Measurements from ENCODE around the gene DAGLA. TPM values are rescaled to one million over a fixed set of nuclear protein-coding genes. Genes with fewer than 3 reads are reported as not detected.

Gene DAGLA
- total and polyA plus RNA-seq, 2 of the 13 experiments (the other 11 are each of a cell fraction or from before 2014, with no cell fraction given): 2.6 to 3.9 TPM

DNA sequence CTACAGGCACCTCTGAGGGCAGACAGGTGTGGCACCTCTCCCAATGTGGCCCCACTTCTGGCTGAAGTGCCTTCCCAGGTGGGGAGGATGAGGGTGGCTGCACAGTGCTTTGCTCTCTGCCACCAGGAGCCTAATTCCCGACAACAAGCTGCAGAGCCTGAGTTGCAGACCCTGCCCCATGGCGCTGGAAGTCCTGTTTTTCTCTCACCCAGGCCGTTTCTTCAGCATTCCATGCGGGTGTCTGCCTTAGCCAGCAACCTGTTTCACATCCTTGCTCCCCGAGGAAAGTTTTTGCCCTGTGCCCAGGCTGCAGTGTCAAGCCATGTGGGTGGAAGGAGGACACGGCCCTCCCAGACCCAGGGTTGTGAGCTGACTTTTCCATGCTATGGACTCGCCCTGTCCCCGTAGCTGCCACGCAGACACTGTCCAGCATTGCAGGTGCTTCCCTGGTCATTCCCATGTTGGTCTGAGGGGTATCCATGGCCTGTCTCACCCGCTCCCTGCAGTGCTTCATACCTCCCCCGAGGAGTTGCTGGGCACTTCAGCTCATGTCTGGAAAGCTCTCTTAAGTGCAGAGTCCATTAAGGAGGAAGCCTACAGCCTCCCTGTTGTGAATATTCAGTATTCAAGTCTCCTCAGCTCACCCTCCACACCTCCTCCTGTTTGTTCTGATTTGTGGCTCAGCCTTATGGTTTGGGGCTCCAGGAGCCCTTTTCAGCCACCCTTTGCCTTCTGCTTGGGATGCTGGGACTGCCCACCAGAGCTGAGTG lies 2.9 kb downstream of the DAGLA start:
- H3K4me2 ChIP-seq (ENCODE audit: low read depth, low read length): peak overlapping the region; percentile 100

More for the DNA sequence above, 2.9 kb downstream of the DAGLA start:
- FAIRE-seq: no peak
- H3K4me3 ChIP-seq (replicated peaks in 1 of 3; ENCODE audit: insufficient read depth in 1 of 3, low read depth in 2 of 3, low read length in 3 of 3): peak overlapping the region; percentile 41 to 79 (median 55); a peak in 5 of 6 replicates
- no peak for TF ChIP-seq REL (CRISPR knock-in tag; conservative IDR thresholded peaks at IDR 0.05)
- TF ChIP-seq, protein P1, sequence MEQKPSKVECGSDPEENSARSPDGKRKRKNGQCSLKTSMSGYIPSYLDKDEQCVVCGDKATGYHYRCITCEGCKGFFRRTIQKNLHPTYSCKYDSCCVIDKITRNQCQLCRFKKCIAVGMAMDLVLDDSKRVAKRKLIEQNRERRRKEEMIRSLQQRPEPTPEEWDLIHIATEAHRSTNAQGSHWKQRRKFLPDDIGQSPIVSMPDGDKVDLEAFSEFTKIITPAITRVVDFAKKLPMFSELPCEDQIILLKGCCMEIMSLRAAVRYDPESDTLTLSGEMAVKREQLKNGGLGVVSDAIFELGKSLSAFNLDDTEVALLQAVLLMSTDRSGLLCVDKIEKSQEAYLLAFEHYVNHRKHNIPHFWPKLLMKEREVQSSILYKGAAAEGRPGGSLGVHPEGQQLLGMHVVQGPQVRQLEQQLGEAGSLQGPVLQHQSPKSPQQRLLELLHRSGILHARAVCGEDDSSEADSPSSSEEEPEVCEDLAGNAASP (CRISPR knock-in tag; IDR thresholded peaks at IDR 0.05; ENCODE audit: borderline replicate concordance): 0 out of 2 replicates have a peak, but pooled peaks have one; percentile 14
- TF ChIP-seq ZNF205 (CRISPR knock-in tag; IDR thresholded peaks at IDR 0.05): 0 out of 2 replicates have a peak, but pooled peaks have one; percentile 17
- peak; percentile 25; the same call in 1 of the 2 replicates for TF ChIP-seq MIER2 (CRISPR knock-in tag; IDR thresholded peaks at IDR 0.05)
- TF ChIP-seq ATF1 (CRISPR knock-in tag; IDR thresholded peaks at IDR 0.05): no peak
- TF ChIP-seq ZNF788 (CRISPR knock-in tag; IDR thresholded peaks at IDR 0.05; ENCODE audit: borderline replicate concordance): 0 out of 2 replicates have a peak, but pooled peaks have one; percentile 25
- TF ChIP-seq MYC (CRISPR knock-in tag; IDR thresholded peaks at IDR 0.05; ENCODE audit: borderline replicate concordance): 0 out of 2 replicates have a peak, but pooled peaks have one; percentile 16
- TF ChIP-seq KAT7 (CRISPR knock-in tag; IDR thresholded peaks at IDR 0.05; ENCODE audit: borderline replicate concordance): 0 out of 2 replicates have a peak, but pooled peaks have one; percentile 42
- 0 out of 2 replicates have a peak, but pooled peaks have one; percentile 25 for TF ChIP-seq ZFY (CRISPR knock-in tag; IDR thresholded peaks at IDR 0.05)
- TF ChIP-seq, protein P2, sequence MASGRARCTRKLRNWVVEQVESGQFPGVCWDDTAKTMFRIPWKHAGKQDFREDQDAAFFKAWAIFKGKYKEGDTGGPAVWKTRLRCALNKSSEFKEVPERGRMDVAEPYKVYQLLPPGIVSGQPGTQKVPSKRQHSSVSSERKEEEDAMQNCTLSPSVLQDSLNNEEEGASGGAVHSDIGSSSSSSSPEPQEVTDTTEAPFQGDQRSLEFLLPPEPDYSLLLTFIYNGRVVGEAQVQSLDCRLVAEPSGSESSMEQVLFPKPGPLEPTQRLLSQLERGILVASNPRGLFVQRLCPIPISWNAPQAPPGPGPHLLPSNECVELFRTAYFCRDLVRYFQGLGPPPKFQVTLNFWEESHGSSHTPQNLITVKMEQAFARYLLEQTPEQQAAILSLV (CRISPR knock-in tag; IDR thresholded peaks at IDR 0.05; ENCODE audit: borderline replicate concordance): 0 out of 2 replicates have a peak, but pooled peaks have one; percentile 55
- no peaks in the 10 kb centered on the region for H4K20me1 ChIP-seq (ENCODE audit: insufficient read depth, low read length)
- DNase-seq (ENCODE audit: low spot score): no peak
- no peaks in the 10 kb centered on the region for H3K36me3 ChIP-seq (replicated peaks in 1 of 2; ENCODE audit: control insufficient read depth in 1 of 2, insufficient read depth in 2 of 2, low read length in 2 of 2)
- H3K4me1 ChIP-seq (ENCODE audit: insufficient read depth, low read length): peaks cover 87% of the 10 kb centered on the region
- H3K27ac ChIP-seq (ENCODE audit: extremely low read length, insufficient read depth, low read length): peak overlapping the region; percentile 68
- intact Hi-C loops (cut with micrococcal nuclease; ENCODE audit: unreplicated experiment) (loop anchor here (2.0 kb wide), 2 partner anchors 18 to 50 kb away; no protein-coding TSS in a partner anchor), in situ Hi-C loops (cut with HindIII; ENCODE audit: extremely low pct_ligation_motif_present, low pct_unique_long_range_greater_than_20kb) (loop anchor here (5.0 kb wide), 1 partner anchor 49 kb away; no protein-coding TSS in a partner anchor)
- POLR2A ChIA-PET: interaction anchor here (0.8 to 4.0 kb wide), 10 partner anchors 8 to 110 kb away, joined by 3 to 42 read pairs (median 8); partner anchors contain the start of gene FEN1
- BruUV-seq (replicated peaks): TSS peak; percentile 66
- H2AFZ ChIP-seq (ENCODE audit: low read length): no peak overlapping the region
- peaks cover 62% of the 10 kb centered on the region for H3K79me2 ChIP-seq (ENCODE audit: insufficient read depth, low read length)
- CTCF ChIA-PET (ENCODE audit: low intra/inter-chr PET ratio, low total read pairs): interaction anchor here (1.7 kb wide), 1 partner anchor 18 kb away, joined by 4 read pairs; no protein-coding TSS in a partner anchor
- ATAC-seq: peak; percentile 25
- no peaks in the 10 kb centered on the region for H3K9me3 ChIP-seq (ENCODE audit: low read length)
- no peaks in the 10 kb centered on the region; a peak in 1 of 5 replicates for H3K27me3 ChIP-seq (ENCODE audit: control insufficient read depth in 1 of 2, insufficient read depth in 2 of 2, low read length in 2 of 2)
- peak overlapping the region; percentile 59 for H3K9ac ChIP-seq (ENCODE audit: insufficient read depth, low read depth, low read length)
- WGBS (ENCODE audit: low lambda C conversion rate): 34% methylated on average over 6 of the region's 11 CpGs
